Measurements from ENCODE around the gene SIM2.

- TF ChIP-seq EZH2phosphoT487 (IDR thresholded peaks at IDR 0.05; ENCODE audit: insufficient read depth, low read depth) (no peak), EZH2 (IDR thresholded peaks at IDR 0.05; ENCODE audit: insufficient read depth, poor library complexity, severe bottlenecking) (no peak)
Measured at GRCh38 chr21:36796070-36796469, 97.2 kb downstream of the SIM2 start.

Data from GM23248 (cell line).